Right atrium auricular region (tissue), 2 donors: ENCODE results near the gene CCR5AS.
"Not testable (repeated sequence)": the region's sequence is repeated elsewhere in the genome, so short reads cannot be mapped to it uniquely, and the experiment has no call there.

Source experiments
- DNase-seq: peaks from one replicate; pipeline ENCODE4 v3.0.0-alpha.2; 2019; ENCODE audit warnings: low spot score
- H3K27ac ChIP-seq, 2 donors: fragments of 200-600 bp; sonication (generic); 1 replicate in 1 of 2; 2 replicates in 1 of 2; pipeline ENCODE4 v1.5.1; 2016 to 2019
- H3K27me3 ChIP-seq, 2 donors: fragments of 200-600 bp; sonication (generic); one replicate each; pipeline versions ENCODE4 v1.5.1 to v1.6.0; 2017 to 2019
- H3K36me3 ChIP-seq: fragments of 200-600 bp; sonication (generic); one replicate; pipeline ENCODE4 v1.5.1; 2016
- H3K4me1 ChIP-seq, 2 donors: fragments of 200-600 bp; sonication (generic); one replicate each; pipeline versions ENCODE4 v1.5.1 to v1.6.0; 2017 to 2019
- H3K4me3 ChIP-seq, 2 donors: fragments of 200-600 bp; sonication (generic); 1 replicate in 1 of 2; 2 replicates in 1 of 2; pipeline ENCODE4 v1.5.1; 2017 to 2019; ENCODE audit warnings: mild to moderate bottlenecking in 1 of 2, moderate library complexity in 1 of 2
- H3K9me3 ChIP-seq, 2 donors: fragments of 200-600 bp; sonication (generic); one replicate each; pipeline ENCODE4 v1.5.1; 2019
- CTCF ChIP-seq, 2 donors: fragments of 200-600 bp; sonication (generic); IDR thresholded peaks; one replicate each; pipeline ENCODE4 v1.5.1; 2019; ENCODE audit warnings: antibody characterized with exemption in 2 of 2

CCR5AS gene

GRCh38 chr3:46337911-46338310, 69.0 kb downstream of the CCR5AS start:
- H3K27ac ChIP-seq = no peak overlapping the region
- H3K4me3 ChIP-seq = no peak overlapping the region
- no peaks in the 10 kb centered on the region for H3K36me3 ChIP-seq
- H3K4me1 ChIP-seq = no peaks in the 10 kb centered on the region
- no peak for TF ChIP-seq CTCF (IDR thresholded peaks at IDR 0.05)
- H3K9me3 ChIP-seq = peaks cover 0 to 19% of the 10 kb centered on the region in 2 donors
- no peak for DNase-seq
- no peaks in the 10 kb centered on the region for H3K27me3 ChIP-seq

- H3K4me3 ChIP-seq = no peak overlapping the region
- no peak for TF ChIP-seq CTCF (IDR thresholded peaks at IDR 0.05)
- no peak for DNase-seq
- H3K27ac ChIP-seq = no peak overlapping the region
- H3K4me1 ChIP-seq = no peaks in the 10 kb centered on the region
- no peaks in the 10 kb centered on the region for H3K36me3 ChIP-seq
- peaks cover 0 to 19% of the 10 kb centered on the region in 2 donors for H3K9me3 ChIP-seq
- H3K27me3 ChIP-seq = no peaks in the 10 kb centered on the region
Observed at GRCh38 chr3:46335541-46335940, 71.3 kb downstream of the CCR5AS start.

DNA sequence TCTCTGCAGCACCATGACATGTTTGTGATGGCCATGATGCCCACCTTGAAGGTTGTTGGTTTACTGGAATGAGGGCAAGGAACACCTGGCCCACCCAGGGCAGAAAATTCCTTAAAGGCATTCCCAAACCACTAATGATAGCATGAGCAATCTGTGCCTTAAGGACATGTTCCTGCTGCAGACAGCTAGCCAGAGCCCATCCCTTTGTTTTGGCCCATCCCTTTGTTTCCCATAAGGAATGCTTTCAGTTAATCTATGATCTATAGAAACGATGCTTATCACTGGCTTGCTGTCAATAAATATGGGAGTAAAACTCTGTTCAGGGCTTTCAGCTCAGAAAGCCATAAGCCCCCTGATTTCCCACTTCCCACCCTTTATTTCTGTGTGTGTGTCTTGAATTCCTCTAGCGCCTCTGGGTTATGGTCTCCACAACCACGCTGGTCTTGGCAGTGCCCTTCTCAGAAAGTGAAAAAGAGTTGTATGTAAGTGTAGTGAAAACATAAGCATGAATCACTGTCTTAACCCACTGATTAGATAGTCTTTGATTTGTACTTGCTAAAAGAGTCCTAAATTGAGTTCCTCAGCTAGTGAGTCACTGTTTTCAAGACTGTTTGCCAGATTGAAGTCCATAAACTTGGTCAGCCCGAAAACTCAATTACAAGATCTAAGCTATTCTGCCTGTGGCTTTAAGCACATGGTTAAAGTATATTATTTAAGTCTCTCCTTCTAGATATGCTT, 72.0 kb downstream of the CCR5AS start:
- Histone ChIP-seq H3K4me3 (no peak overlapping the region), H3K36me3 (no peaks in the 10 kb centered on the region), H3K27me3 (no peaks in the 10 kb centered on the region), H3K9me3 (peaks cover 0 to 15% of the 10 kb centered on the region in 2 donors), H3K4me1 (no peaks in the 10 kb centered on the region), H3K27ac (no peak overlapping the region)
- TF ChIP-seq CTCF (IDR thresholded peaks at IDR 0.05) = no peak
- DNase-seq = no peak

GRCh38 chr3:46330676-46331075, 76.2 kb downstream of the CCR5AS start:
- H3K27ac ChIP-seq, DNase-seq, H3K4me1 ChIP-seq, H3K36me3 ChIP-seq, H3K4me3 ChIP-seq, H3K9me3 ChIP-seq, H3K27me3 ChIP-seq: not testable (repeated sequence)

DNA sequence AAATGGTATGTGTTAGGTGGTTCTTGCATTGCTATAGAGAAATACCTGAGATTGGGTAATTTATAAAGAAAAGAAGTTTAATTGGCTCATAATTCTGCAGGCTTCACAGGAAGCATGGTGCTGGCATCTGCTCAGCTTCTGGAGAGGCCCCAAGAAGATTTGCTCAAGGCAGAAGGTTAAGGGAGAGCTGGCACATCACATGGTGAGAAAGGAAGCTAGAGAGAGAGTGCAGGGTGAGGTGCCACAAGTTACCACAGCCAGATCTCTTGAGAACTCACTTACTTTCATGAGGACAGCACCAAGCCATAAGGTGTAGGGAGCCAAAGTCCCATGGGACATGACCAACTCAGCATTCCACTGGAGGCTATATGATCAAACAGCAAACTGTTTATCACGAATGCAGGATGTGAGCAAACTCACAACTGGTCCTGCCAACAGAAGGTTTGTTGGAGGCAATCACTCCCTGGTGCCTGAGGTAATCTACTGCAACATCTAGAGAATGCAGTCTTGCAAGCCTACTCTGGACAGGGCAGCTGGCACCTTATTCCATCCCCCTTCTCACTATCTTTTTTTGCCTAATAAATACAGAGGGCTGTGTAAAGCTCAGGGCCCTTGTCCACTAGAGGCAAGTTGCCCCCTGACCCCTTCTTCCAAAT, 81.1 kb downstream of the CCR5AS start:
- H3K4me1 ChIP-seq = no peaks in the 10 kb centered on the region
- no peak for TF ChIP-seq CTCF (IDR thresholded peaks at IDR 0.05)
- H3K36me3 ChIP-seq = no peaks in the 10 kb centered on the region
- no peak overlapping the region for H3K4me3 ChIP-seq
- H3K9me3 ChIP-seq = no peaks in the 10 kb centered on the region
- H3K27ac ChIP-seq = no peak overlapping the region
- no peaks in the 10 kb centered on the region for H3K27me3 ChIP-seq
- no peak for DNase-seq

GRCh38 chr3:46324036-46324435, 82.8 kb downstream of the CCR5AS start:
- no peaks in the 10 kb centered on the region for H3K36me3 ChIP-seq
- H3K4me1 ChIP-seq = no peaks in the 10 kb centered on the region
- no peak overlapping the region for H3K27ac ChIP-seq
- no peak for DNase-seq
- H3K4me3 ChIP-seq = no peak overlapping the region
- no peaks in the 10 kb centered on the region for H3K9me3 ChIP-seq
- H3K27me3 ChIP-seq = no peaks in the 10 kb centered on the region
- no peak for TF ChIP-seq CTCF (IDR thresholded peaks at IDR 0.05)
